K562 treated with DMSO at 1 percent for 12 hours (cell line): ENCODE data around the gene COQ10B. TPM values are rescaled to one million over a fixed set of nuclear protein-coding genes. Genes with fewer than 3 reads are reported as not detected.

Experiments
- total RNA-seq: library from RNA; unstranded; fragments of 300-600 nt; gene quantifications from 2 replicates; pipeline ENCODE4 v1.2.3, GENCODE V29; 2022; ENCODE audit not compliant: insufficient read depth

Gene COQ10B
- total RNA-seq, result 5.9 and 11.4 TPM in 2 replicates

GRCh38 chr2:197453123-197453913 is at the start of gene COQ10B:
Gene COQ10B (plus strand): TSS chr2:197453552. CDS start chr2:197453561, 9 bp downstream.

DNA sequence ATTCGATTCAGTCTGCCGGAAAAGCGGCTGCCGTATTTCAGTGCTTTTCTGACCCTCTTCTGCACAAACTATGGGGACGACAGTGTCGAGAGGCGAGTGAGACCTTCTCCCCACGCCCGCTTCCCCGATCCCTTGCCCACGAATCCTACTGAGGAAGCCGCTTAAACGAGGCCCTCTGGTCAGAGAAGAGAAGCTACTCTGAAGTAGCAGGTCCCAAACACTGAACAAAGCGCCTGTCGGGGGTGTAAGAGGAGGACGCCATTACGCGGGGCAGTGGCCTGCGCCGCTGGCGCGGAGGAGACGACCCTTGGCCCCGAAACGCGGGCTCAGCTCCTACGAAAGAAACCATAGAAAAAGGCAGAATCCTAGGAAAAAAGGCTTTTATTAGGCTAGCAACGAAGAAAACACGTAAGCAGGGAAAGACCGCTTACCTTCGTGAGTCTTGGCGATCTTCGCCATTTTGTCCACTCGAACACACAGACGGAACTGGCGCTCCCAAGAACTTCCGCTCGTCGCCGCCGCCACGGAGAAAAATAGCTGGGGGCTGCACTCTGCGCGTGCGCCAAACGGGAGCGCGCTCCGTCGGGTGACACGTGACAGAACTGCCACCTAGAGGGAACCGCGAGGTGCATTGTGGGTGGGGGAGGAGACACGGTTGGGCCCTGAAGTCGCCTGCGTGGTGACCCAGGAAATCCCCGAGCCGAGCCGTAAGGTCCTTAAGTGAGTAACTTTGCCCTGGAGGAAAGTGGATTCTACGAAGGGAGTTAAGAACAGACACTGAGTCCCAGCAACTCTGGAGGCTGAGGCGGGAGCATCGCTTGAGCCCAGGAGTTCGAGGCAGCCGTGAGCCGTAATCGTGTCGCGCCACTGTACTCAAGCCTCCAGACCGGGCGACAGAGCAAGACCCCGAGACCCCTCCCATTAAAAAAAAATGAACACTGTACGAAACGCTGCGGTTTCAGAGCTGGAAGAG is 18.5 kb upstream of the COQ10B start, which contains the start of gene SF3B1:
TSS of gene SF3B1 (minus strand) at position 488 of the 973 bp plus-strand sequence. CDS start at position 459, 29 bp downstream.

DNA sequence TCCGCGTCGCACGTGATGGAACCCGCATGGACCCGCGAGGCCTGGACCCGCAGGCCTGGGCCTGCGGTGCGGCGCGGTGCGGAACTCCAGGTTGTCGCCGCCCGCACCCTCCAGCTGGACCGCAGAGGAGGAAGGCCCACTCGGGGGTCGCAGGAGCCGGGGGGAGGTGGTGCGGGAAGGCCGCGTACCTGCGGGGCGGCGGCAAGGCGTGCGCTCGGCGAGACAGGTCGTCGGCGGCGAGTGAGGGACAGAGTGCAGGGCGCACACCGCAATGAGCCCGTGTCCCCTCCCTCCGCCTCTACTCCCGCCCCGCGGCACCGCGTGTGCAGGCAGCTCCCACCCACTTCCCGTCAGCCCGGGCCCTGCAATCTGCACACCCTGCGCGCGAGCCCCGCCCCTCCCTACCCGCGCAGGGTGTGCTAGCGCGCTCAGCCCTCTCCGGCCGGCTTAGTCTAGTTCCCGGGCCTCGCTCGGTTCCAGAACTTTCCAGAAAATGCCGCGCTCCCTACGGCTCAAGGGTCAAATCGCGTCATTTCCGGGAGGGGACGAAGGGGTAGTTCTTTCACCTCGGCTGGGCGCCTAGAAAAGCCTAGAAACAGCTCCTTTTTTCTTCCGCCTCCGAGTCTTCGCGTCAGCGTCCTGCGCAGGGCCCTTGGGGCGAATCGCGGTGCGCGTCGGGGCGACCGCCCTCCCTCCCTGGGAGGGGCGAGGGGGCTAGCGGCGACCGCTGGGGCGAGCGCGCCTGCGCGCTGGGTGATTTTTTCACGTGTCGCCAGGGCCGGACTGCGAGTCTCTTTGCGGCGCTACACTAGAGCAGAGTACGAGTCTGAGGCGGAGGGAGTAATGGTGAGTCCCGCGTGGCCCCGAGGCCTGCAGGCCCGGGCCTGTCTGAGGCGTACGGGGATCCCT is 46.5 kb downstream of the COQ10B start, which contains the start of the genes HSPD1 and HSPE1:
TSS of gene HSPD1 (minus strand) at position 247 of the 909 bp plus-strand sequence. CDS start 992 bp downstream, outside the sequence.
TSS of gene HSPE1 (plus strand) at position 786 of the 909 bp plus-strand sequence. CDS start at position 844, 58 bp downstream.

DNA sequence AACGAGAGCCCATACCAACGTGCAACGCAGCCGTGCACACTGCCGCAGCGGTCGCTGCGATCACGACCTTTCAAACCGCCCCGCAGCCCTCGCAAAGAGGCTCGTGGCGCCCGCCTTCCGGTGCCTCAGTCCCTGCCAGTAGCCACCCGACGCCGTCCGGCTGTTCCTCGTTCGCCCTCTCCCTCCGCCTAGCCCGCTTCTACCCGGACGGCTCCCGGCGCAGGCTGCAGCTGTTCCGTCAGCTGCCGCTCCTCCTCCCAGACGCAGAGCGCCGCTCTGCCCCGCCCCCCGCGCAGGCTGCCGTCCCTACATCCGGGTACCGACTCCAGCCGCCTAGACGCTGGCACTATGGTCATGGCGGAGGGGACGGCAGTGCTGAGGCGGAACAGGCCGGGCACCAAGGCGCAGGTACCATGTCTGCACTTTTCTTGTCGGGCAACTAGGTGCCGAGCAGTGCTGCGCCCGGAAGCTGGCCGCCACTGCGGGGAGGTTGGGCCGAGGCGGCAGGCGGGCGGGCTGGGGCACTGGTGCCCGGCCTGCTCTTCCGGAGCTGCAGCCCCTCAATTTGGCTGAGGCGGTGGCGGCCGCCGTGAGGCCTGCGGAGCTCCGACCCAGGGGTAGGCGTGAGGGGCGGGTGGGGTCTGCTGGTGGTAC is 62.5 kb downstream of the COQ10B start, which contains the start of gene MOB4:
TSS of gene MOB4 (plus strand) at position 328 of the 654 bp plus-strand sequence. CDS start at position 349, 21 bp downstream.

Other genes with a start within 250 kb of the COQ10B start
- gene ANKRD44, start 142.8 kb upstream of the COQ10B start, total RNA-seq, result not detected in 2 replicates
- gene SF3B1, start 18.5 kb upstream of the COQ10B start, total RNA-seq, result 50.9 and 76.7 TPM in 2 replicates
- 158 and 225 TPM in 2 replicates for gene HSPD1, start 46.3 kb downstream of the COQ10B start, total RNA-seq
- 109 and 141 TPM in 2 replicates for gene HSPE1, start 46.8 kb downstream of the COQ10B start, total RNA-seq
- gene MOB4, start 62.5 kb downstream of the COQ10B start, total RNA-seq, result 13.8 and 25.6 TPM in 2 replicates
- gene RFTN2, start 222.0 kb downstream of the COQ10B start, total RNA-seq, result 0.35 TPM in 1 of 2 replicates, not detected in the other